ENCODE measurements around the gene ZNF160.
"Not testable (repeated sequence)": the region's sequence is repeated elsewhere in the genome, so short reads cannot be mapped to it uniquely, and the experiment has no call there.

ZNF160 gene

GRCh38 chr19:53103234-53104203 is at the start of gene ZNF160:
ZNF160 (minus strand) TSS chr19:53103422; CDS start chr19:53086276, 17,146 bp downstream.
- DNase-seq: peak; percentile 95

- no peak for DNase-seq
Observed at GRCh38 chr19:53147645-53148044, 44.4 kb upstream of the ZNF160 start.

GRCh38 chr19:53140351-53140750 is 37.1 kb upstream of the ZNF160 start:
- no peak for DNase-seq

GRCh38 chr19:53136432-53136831 is 33.2 kb upstream of the ZNF160 start:
- DNase-seq: no peak

- DNase-seq: peak; percentile 69
Observed at GRCh38 chr19:53132141-53132991, 29.1 kb upstream of the ZNF160 start, which contains the start of gene ZNF415. ZNF415 (minus strand) TSS chr19:53132910; CDS start chr19:53122676, 10,234 bp downstream.

GRCh38 chr19:53131727-53132126 is 28.5 kb upstream of the ZNF160 start:
- DNase-seq: no peak

- no peak for DNase-seq
Observed at GRCh38 chr19:53131085-53131590, 27.9 kb upstream of the ZNF160 start.

GRCh38 chr19:53130506-53130905 is 27.3 kb upstream of the ZNF160 start:
- DNase-seq: no peak

- DNase-seq: not testable (repeated sequence)
Observed at GRCh38 chr19:53126733-53127526, 23.7 kb upstream of the ZNF160 start.

- no peak for DNase-seq
Observed at GRCh38 chr19:53123400-53123799, 20.2 kb upstream of the ZNF160 start.

GRCh38 chr19:53112286-53112685 is 9.1 kb upstream of the ZNF160 start:
- DNase-seq: no peak

- no peak for DNase-seq
Observed at GRCh38 chr19:53109527-53109926, 6.3 kb upstream of the ZNF160 start.

GRCh38 chr19:53102756-53103233 is 427 bp downstream of the ZNF160 start:
- no peak for DNase-seq

GRCh38 chr19:53102206-53102755 is 941 bp downstream of the ZNF160 start:
- no peak for DNase-seq

GRCh38 chr19:53101518-53101917 is 1.7 kb downstream of the ZNF160 start:
- no peak for DNase-seq

- DNase-seq: not testable (repeated sequence)
Observed at GRCh38 chr19:53098570-53098969, 4.7 kb downstream of the ZNF160 start.

- not testable (repeated sequence) for DNase-seq
Observed at GRCh38 chr19:53096982-53097690, 6.1 kb downstream of the ZNF160 start.

GRCh38 chr19:53096579-53096978 is 6.6 kb downstream of the ZNF160 start:
- DNase-seq: not testable (repeated sequence)

- no peak for DNase-seq
Observed at GRCh38 chr19:53094754-53095575, 8.3 kb downstream of the ZNF160 start.

GRCh38 chr19:53092723-53093122 is 10.5 kb downstream of the ZNF160 start:
- no peak for DNase-seq

Data from NCI-H345 (cell line).